ENCODE results near the gene ADAM22. TPM values are rescaled to one million over a fixed set of nuclear protein-coding genes. Genes with fewer than 3 reads are reported as not detected.

Gene ADAM22
- total RNA-seq, 1 experiment from 2014 or later = 10.0 TPM

- no peak for DNase-seq (ENCODE audit: low read depth, low spot score)
- no TSS peak for BruUV-seq (replicated peaks)
- no peak overlapping the region for H3K27ac ChIP-seq (ENCODE audit: low read depth, low read length)
- no peak overlapping the region for H3K4me2 ChIP-seq (ENCODE audit: low read length)
- no peaks in the 10 kb centered on the region for H3K9me2 ChIP-seq (ENCODE audit: insufficient read depth)
- no peak overlapping the region for H3K4me3 ChIP-seq (replicated peaks in 1 of 2; ENCODE audit: low read depth in 1 of 2, low read length in 2 of 2)
- no peaks in the 10 kb centered on the region for H3K36me3 ChIP-seq (ENCODE audit: control insufficient read depth in 1 of 2, insufficient read depth in 2 of 2, low read length in 2 of 2)
- ChIA-PET CTCF (no interaction called here), POLR2A (no interaction called here), RAD21 (ENCODE audit: low non-redundant PET in 1 of 2, low total read pairs in 2 of 2, uncharacterized antibody in 2 of 2, unreplicated experiment in 2 of 2) (no interaction called here)
- H2AFZ ChIP-seq (ENCODE audit: low read depth, low read length, poor library complexity, severe bottlenecking) = no peak overlapping the region
- H4K20me1 ChIP-seq (ENCODE audit: insufficient read depth) = no peaks in the 10 kb centered on the region
- H3K27me3 ChIP-seq (ENCODE audit: insufficient read depth, low read length) = no peaks in the 10 kb centered on the region
- H3K79me2 ChIP-seq (ENCODE audit: insufficient read depth, low read length) = no peaks in the 10 kb centered on the region
- no peak overlapping the region for H3K9ac ChIP-seq (ENCODE audit: low read length)
- no peaks in the 10 kb centered on the region for H3K9me3 ChIP-seq (ENCODE audit: control insufficient read depth in 1 of 2, insufficient read depth in 1 of 2, low read depth in 1 of 2, low read length in 2 of 2)
- TF ChIP-seq TCF7L2 (IDR thresholded peaks at IDR 0.05; ENCODE audit: borderline replicate concordance, extremely low read depth, insufficient read depth, insufficient read length) (no peak), POLR2A (IDR thresholded peaks at IDR 0.05; ENCODE audit: borderline replicate concordance, extremely low read depth, insufficient read depth, insufficient read length) (no peak), ELF1 (IDR thresholded peaks at IDR 0.05; ENCODE audit: borderline replicate concordance, low read depth) (no peak), SP1 (IDR thresholded peaks at IDR 0.05; ENCODE audit: low read depth) (no peak), CTCF (IDR thresholded peaks at IDR 0.05 in 2 of 3, conservative IDR thresholded peaks at IDR 0.05 in 1 of 3; ENCODE audit: borderline replicate concordance in 1 of 3, insufficient read depth in 1 of 3, low read depth in 2 of 3, low read length in 2 of 3) (no peak), ZNF274 (IDR thresholded peaks at IDR 0.05; ENCODE audit: low read depth, low read length) (no peak), SIN3A (IDR thresholded peaks at IDR 0.05; ENCODE audit: low read depth) (no peak), SRF (IDR thresholded peaks at IDR 0.05; ENCODE audit: low read depth) (no peak), POLR2AphosphoS5 (IDR thresholded peaks at IDR 0.05; ENCODE audit: low read depth, low read length) (no peak), EGR1 (IDR thresholded peaks at IDR 0.05; ENCODE audit: low read depth) (no peak), RAD21 (IDR thresholded peaks at IDR 0.05; ENCODE audit: low read depth) (no peak), EZH2phosphoT487 (IDR thresholded peaks at IDR 0.05; ENCODE audit: borderline replicate concordance) (no peak), ATF3 (IDR thresholded peaks at IDR 0.05) (no peak), JUND (IDR thresholded peaks at IDR 0.05) (no peak), FOSL1 (IDR thresholded peaks at IDR 0.05; ENCODE audit: low read depth) (no peak), CEBPB (IDR thresholded peaks at IDR 0.05; ENCODE audit: low read depth) (no peak), ZFX (IDR thresholded peaks at IDR 0.05) (no peak)
- TF ChIP-seq, protein P1, sequence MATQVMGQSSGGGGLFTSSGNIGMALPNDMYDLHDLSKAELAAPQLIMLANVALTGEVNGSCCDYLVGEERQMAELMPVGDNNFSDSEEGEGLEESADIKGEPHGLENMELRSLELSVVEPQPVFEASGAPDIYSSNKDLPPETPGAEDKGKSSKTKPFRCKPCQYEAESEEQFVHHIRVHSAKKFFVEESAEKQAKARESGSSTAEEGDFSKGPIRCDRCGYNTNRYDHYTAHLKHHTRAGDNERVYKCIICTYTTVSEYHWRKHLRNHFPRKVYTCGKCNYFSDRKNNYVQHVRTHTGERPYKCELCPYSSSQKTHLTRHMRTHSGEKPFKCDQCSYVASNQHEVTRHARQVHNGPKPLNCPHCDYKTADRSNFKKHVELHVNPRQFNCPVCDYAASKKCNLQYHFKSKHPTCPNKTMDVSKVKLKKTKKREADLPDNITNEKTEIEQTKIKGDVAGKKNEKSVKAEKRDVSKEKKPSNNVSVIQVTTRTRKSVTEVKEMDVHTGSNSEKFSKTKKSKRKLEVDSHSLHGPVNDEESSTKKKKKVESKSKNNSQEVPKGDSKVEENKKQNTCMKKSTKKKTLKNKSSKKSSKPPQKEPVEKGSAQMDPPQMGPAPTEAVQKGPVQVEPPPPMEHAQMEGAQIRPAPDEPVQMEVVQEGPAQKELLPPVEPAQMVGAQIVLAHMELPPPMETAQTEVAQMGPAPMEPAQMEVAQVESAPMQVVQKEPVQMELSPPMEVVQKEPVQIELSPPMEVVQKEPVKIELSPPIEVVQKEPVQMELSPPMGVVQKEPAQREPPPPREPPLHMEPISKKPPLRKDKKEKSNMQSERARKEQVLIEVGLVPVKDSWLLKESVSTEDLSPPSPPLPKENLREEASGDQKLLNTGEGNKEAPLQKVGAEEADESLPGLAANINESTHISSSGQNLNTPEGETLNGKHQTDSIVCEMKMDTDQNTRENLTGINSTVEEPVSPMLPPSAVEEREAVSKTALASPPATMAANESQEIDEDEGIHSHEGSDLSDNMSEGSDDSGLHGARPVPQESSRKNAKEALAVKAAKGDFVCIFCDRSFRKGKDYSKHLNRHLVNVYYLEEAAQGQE (IDR thresholded peaks at IDR 0.05; ENCODE audit: low read depth) = no peak
- TF ChIP-seq, protein P2, sequence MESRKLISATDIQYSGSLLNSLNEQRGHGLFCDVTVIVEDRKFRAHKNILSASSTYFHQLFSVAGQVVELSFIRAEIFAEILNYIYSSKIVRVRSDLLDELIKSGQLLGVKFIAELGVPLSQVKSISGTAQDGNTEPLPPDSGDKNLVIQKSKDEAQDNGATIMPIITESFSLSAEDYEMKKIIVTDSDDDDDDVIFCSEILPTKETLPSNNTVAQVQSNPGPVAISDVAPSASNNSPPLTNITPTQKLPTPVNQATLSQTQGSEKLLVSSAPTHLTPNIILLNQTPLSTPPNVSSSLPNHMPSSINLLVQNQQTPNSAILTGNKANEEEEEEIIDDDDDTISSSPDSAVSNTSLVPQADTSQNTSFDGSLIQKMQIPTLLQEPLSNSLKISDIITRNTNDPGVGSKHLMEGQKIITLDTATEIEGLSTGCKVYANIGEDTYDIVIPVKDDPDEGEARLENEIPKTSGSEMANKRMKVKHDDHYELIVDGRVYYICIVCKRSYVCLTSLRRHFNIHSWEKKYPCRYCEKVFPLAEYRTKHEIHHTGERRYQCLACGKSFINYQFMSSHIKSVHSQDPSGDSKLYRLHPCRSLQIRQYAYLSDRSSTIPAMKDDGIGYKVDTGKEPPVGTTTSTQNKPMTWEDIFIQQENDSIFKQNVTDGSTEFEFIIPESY (IDR thresholded peaks at IDR 0.05; ENCODE audit: extremely low read depth, insufficient replicate concordance, low read length) = no peak
- intact Hi-C loops (cut with micrococcal nuclease) = no loop called here
- ATAC-seq = no peak
- no peaks in the 10 kb centered on the region for H3K4me1 ChIP-seq (ENCODE audit: control insufficient read depth in 1 of 2, insufficient read depth in 2 of 2, low read length in 2 of 2)
Measured at GRCh38 chr7:88046839-88047573, 113.0 kb downstream of the ADAM22 start.
